Measurements from ENCODE around the gene ST6GALNAC4. TPM values are rescaled to one million over a fixed set of nuclear protein-coding genes. Genes with fewer than 3 reads are reported as not detected.

The ST6GALNAC4 gene
- total RNA-seq, 1 donor from 2014 or later: 50.0 TPM

DNA sequence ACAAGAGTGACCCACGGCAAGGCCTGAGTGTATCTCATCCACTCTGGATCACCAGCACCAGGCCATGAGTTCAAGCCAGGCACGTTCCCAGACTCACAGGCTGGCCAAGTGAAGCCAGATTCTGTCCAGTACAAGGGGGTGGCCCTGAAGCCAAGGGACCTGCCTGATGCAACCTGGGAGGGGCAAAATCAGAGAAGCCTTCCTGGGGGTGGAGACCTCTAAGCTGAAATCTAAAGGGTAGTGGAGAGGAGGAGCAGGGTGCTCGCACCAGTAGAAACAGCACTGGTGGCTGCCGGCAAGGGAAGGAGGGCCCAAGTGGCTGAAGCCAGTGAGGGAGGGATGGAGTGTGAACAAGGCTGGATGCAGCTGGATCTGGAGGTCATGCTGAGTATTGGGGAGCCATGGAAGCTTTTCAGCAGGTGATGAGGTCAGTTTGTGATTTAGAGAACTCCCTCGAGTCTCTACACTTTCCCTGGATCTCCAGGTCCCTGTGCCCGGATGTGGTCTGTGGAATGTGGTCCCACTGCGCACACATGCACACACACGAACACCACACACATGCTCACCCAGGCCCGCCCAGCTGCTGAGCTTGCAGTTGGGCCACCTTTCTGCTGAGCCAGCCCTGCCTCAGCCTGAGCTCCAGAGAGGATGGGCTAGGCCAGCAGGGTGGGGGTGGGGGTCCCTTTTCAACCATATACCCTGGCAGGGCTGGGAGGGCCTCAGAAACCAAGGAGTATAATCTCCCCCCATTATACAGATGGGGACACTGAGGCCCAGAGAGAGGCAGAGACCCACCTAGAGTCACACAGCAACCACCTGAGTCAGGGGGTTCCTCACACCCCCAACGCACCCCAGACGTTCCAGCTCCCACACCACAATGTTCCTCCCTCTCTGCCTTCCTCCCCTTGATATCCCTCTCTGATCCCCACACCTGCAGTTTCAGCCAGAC lies 12.1 kb upstream of the ST6GALNAC4 start:
- no peak for DNase-seq

DNA sequence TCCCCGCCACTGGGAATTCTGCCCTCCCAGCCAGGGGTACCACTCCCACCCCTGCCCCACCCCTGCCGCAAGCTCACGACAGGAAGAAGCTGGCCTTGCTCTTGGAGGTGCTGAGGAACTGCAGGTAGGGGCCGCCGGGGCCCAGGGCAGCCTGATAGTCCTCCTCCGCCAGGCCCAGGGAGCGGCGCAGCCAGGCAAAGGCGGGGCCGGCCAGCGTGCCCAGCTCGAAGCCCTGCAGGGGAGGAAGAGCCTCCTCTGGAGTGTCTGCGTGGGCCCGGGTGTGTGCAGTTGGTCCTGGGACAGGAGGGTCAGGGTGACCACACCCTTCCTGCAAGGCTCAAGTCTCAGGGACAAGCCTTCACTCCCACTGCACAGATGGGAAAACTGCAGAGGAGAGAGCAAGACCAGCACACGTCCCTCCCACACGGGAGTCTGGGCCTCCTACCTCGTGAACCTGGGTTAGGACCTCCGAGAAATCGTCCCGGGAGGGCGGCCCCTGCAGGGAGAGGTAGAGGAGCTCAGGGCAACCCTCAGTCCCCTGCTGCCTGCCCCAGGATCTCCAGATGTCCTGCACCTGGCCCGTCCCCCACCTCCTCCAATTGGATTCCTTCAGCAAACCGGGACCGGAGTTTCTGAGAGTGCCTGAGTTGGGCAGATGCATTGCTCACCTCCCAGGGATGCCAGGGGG lies 11.3 kb upstream of the ST6GALNAC4 start:
- no peak for DNase-seq

- DNase-seq: no peak
These were observed 10.6 kb upstream of the ST6GALNAC4 start for GRCh38 chr9:127927201-127927987.

DNA sequence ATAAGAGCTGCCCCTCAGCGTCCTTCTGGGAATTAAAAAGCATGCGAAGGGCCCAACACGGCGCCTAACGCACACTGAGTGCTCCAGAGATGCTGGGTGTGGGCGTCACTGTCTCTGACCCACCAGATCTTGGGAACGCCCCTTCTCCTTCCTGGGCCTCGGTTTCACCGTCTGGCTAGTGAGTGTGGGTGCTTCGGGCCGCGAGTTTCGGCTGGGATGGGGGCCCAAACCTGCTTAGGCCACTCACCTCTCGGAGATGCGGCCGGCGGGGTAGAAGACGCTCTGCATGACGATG lies 10.0 kb upstream of the ST6GALNAC4 start:
- DNase-seq: no peak

DNA sequence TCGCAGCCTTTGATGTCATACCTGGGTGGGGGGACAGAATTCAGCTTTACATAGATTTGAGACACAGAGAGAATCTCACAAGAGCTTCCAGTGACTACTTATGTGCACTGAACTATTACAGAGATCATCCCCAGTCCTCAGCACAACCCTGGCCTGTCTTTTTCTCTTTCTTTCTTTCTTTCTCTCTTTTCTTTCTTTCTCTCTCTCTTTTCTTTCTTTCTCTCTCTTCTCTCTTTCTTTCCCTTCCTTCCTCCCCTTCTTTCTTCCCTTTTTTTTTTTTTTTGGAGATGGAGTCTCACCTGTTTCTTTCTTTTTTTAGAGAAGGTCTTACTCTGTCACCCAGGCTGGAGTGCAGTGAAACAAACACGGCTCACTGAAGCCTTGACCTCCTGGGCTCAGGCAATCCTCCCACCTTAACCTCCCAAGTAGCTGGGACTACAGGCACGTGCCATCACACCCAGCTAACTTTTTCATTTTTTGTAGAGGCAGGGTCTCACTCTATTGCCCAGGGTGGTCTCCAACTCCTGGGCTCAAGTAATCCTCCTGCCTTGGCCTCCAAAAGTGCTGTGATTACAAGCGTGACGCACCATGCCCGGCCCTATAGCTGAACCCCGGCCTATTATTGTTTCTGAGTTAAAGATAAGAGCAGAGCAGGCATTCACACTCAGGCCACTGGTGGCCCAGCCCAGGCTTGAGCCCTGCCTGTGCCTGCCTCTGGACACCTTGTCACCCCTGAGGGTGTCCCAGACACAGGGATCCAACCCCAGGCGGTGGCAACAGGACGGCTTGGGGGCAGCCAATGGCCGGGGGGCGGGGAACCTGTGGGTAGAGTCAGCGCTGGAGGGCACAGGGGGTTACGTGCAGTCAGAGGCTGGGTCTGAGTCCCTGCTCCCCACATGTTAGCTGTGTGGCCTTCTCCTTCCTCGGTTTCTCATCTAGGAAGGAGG lies 9.4 kb upstream of the ST6GALNAC4 start:
- no peak for DNase-seq

GRCh38 chr9:127924736-127925444 lies 8.0 kb upstream of the ST6GALNAC4 start:
- DNase-seq: no peak

- no peak for DNase-seq
These were observed 6.9 kb upstream of the ST6GALNAC4 start for GRCh38 chr9:127923771-127924170.

DNA sequence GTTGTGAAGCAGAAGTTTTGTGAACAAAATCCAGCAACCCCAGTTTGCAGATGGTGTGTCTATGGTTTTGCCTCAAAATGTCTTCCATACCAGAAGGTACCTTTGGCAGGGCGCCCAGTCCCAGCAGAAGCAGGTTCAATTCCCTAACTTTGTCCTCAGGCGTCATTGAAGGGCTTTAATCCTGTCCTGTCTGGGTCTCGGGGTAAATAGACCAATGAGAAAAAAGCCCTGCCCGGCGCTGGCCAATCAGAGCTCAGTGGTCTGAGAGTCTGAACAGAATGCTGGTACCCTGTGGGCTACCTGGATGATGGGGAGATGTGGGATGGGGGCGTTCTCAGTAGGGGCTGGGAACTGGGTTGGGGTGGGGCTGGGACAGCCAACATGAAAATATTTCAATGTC lies 6.2 kb upstream of the ST6GALNAC4 start:
- no peak for DNase-seq

GRCh38 chr9:127921557-127922120 lies 4.8 kb upstream of the ST6GALNAC4 start:
- peak; percentile 73 for DNase-seq

DNA sequence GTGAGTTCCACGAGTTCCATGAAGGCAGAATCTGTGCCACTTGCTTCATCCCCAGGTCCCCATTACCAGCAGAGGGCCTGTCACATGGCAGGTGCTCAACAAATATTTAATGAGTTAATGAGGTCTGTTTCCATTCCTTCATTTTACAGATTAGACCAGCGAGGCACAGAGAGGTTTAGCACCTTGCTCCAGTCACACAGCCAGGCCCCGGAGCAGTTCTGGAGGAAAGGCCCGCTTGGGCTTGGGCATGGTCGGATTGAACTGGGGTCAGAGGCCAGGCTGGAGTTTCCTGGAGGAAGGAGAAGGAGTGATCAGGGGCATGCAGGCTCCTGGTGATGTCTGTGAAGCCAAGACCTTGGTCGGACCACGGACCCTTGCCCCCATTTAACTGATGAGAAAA lies 4.0 kb upstream of the ST6GALNAC4 start:
- DNase-seq: no peak

DNA sequence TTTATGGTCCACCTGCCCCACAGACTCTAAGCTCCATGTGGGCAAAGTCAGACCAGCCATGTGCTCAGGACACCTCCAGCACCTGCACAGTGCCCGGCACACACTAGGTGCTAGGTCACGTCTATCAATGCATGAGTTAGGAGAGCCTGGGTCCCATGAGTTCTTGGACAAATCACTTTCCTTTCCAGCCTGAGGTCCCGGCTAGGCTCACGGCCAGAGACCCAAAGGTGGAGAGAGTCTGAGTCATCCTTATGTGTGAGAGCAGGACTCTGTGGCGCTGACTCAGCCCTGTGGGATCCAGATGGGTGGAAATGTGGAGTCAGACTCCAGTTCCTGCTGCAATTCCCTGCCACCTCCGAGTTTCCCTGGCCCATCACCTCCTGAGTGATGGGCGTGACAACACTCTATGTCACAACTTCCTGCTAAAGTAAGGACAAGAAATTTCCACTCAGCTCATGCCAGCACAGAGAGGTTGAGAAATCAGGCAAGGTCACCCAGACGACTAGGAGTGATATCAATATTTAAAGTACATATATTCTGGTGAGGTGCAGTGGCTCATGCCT lies 2.5 kb upstream of the ST6GALNAC4 start:
- DNase-seq: peak; percentile 100

DNA sequence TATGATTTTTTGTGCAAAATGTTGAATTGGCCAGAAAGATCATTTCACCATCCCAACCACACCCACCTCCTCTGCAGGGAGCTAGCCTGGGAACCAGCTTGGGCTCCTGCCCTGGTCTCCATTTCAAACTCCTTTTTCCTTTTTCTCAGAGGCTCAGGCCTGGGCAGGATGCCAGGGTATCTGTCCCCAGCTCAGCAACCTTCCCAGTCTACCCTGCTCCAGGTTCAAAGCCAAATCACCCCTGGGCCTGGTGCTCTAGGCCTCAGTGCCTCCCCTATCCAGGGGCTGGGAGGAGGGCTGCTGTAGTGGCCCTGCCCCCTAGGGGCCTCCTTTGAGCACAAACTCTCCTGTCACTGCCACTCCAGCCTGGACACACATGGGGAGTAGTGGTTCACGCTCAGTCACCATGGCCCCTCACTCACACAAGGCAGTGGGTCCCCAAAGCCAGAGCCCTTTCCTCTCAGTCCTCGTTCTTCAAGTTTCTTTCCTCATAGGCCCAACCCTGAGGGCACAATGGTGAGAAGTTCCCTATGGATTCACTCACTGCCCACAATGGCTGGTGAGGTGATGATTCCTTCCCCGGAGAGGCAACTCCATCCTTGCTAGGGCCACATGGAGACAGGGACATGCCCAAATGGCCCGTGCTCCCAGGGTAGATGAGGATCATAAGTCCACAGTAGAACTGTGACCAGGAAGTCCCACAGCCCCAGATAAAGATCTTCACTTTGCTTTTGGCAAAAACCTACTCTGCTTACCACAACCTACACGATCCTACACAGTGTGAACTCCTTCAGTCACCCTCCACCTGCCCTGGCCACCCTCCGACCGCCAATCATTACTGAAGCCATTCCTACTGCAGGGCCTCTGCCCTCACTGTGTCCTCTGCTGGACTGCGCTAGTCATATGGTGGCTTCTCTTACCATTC lies 1.6 kb upstream of the ST6GALNAC4 start:
- peak; percentile 35 for DNase-seq

GRCh38 chr9:127917603-127918002 lies 762 bp upstream of the ST6GALNAC4 start:
- no peak for DNase-seq

- DNase-seq: no peak
These were observed 781 bp downstream of the ST6GALNAC4 start for GRCh38 chr9:127915801-127916719.

DNA sequence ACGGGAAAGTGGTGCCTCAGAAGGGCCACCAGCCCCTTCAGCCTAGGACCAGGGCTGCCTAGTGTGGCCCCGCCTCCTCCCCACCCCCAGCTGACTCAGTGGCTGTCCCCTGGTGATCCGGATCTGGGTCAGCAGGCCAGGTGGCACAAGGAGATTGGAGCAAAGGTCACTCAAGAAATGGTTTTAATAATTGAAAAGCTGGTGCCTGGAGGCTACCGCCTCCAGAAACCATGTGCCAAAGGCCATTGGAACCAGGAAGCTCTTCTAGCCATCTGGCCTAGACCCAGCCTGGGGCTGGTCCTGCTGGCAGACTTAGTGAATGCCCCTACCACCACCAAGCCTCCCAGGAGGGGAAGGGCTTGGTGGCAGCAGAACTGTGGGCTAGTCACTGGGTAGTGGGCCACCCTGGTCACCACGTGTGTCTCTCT lies 1.5 kb downstream of the ST6GALNAC4 start:
- DNase-seq: no peak

DNA sequence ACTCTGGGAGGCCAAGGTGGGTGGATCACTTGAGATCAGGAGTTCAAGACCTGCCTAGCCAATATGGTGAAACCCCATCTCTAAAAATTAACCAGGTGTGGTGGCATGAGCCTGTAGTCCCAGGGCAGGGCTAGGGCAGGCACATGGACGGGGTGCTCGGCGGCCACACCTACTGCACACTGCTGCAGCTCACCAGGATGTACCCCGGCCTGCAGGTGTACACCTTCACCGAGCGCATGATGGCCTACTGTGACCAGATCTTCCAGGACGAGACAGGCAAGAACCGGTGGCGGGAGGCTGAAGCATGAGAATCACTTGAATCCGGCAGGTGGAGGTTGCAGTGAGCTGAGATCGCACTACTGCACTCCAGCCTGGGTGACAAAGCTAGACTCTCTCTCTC lies 3.2 kb downstream of the ST6GALNAC4 start:
- DNase-seq: no peak

DNA sequence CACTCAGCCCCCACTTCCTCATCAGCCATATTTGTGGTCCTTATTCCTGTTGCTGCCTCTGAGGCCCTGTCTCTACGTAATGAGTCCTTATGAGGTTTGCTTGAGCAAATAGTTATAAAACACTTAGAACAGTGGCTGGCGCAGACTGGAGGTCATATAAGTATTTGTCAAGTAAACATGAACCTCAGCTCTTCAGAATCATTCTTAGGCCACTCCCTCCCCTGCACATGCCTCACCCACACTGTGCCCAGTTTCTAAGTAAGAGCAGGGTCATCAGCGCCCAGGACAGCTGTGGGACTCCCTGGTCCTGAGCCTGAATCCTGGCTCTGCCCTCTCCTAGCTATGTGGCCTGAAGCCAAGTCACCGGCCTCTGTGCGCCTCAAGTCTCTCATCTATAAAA lies 4.0 kb downstream of the ST6GALNAC4 start:
- no peak for DNase-seq

DNA sequence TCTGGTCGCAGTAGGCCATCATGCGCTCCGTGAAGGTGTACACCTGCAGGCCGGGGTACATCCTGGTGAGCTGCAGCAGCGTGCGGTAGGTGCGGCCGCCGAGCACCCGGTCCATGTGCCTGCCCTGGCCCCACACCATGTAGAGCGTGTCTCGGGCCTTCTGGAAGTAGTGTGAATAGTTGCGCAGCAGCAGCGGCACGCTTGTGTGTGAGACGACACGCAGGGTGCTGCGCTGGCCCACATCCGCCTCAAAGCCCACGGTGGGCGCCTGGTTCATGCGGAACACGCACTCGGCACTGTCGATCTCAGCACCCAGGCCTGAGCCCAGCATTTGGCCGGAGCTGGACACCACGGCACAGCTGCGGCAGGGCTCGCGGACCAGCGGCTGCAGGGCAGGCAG lies 4.5 kb downstream of the ST6GALNAC4 start:
- DNase-seq: no peak

Data from dermis blood vessel endothelial cell (primary cell).